ENCODE results near the gene YPEL4.

- TF ChIP-seq, protein P1, sequence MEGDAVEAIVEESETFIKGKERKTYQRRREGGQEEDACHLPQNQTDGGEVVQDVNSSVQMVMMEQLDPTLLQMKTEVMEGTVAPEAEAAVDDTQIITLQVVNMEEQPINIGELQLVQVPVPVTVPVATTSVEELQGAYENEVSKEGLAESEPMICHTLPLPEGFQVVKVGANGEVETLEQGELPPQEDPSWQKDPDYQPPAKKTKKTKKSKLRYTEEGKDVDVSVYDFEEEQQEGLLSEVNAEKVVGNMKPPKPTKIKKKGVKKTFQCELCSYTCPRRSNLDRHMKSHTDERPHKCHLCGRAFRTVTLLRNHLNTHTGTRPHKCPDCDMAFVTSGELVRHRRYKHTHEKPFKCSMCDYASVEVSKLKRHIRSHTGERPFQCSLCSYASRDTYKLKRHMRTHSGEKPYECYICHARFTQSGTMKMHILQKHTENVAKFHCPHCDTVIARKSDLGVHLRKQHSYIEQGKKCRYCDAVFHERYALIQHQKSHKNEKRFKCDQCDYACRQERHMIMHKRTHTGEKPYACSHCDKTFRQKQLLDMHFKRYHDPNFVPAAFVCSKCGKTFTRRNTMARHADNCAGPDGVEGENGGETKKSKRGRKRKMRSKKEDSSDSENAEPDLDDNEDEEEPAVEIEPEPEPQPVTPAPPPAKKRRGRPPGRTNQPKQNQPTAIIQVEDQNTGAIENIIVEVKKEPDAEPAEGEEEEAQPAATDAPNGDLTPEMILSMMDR (conservative IDR thresholded peaks at IDR 0.05; ENCODE audit: low read depth, low read length), result no peak
- TF ChIP-seq EZH2 (IDR thresholded peaks at IDR 0.05; ENCODE audit: borderline replicate concordance, low read depth, low read length, poor library complexity, severe bottlenecking), result no peak
Measured at GRCh38 chr11:57630171-57630570, 19.5 kb downstream of the YPEL4 start.
